GM21526 (cell line): ENCODE measurements around the gene OMP.

Experiments used
- ATAC-seq: cut with Tn5 transposase; IDR thresholded peaks from one replicate; pipeline ENCODE4 v1.9.1; 2021; ENCODE audit warnings: moderate library complexity; ENCODE audit not compliant: unreplicated experiment, low FRiP score

Gene OMP

GRCh38 chr11:77119531-77119936, 16.9 kb downstream of the OMP start:
- no peak for ATAC-seq

GRCh38 chr11:77120571-77120970, 17.9 kb downstream of the OMP start:
- ATAC-seq: no peak

- no peak for ATAC-seq
These were observed 18.5 kb downstream of the OMP start for GRCh38 chr11:77121096-77121640.

- ATAC-seq: no peak
These were observed 19.4 kb downstream of the OMP start for GRCh38 chr11:77121876-77122575.

- no peak for ATAC-seq
These were observed 20.1 kb downstream of the OMP start for GRCh38 chr11:77122576-77123212.

- no peak for ATAC-seq
These were observed 21.0 kb downstream of the OMP start for GRCh38 chr11:77123591-77123990.

GRCh38 chr11:77124041-77124440, 21.4 kb downstream of the OMP start:
- no peak for ATAC-seq

- no peak for ATAC-seq
These were observed 21.8 kb downstream of the OMP start for GRCh38 chr11:77124488-77124887.

- no peak for ATAC-seq
These were observed 22.6 kb downstream of the OMP start for GRCh38 chr11:77125191-77125590.

GRCh38 chr11:77125695-77126094, 23.1 kb downstream of the OMP start:
- no peak for ATAC-seq

GRCh38 chr11:77126156-77126775, 23.6 kb downstream of the OMP start:
- ATAC-seq: no peak

GRCh38 chr11:77126861-77127234, 24.2 kb downstream of the OMP start:
- no peak for ATAC-seq

- ATAC-seq: no peak
These were observed 24.7 kb downstream of the OMP start for GRCh38 chr11:77127235-77127911.

- ATAC-seq: no peak
These were observed 25.5 kb downstream of the OMP start, which contains the start of gene MYO7A for GRCh38 chr11:77127920-77128691. TSS of gene MYO7A (plus strand) at chr11:77128246. CDS start at chr11:77130635, 2,389 bp downstream.

- no peak for ATAC-seq
These were observed 26.6 kb downstream of the OMP start for GRCh38 chr11:77129069-77129841.

GRCh38 chr11:77129842-77130756, 27.5 kb downstream of the OMP start:
- no peak for ATAC-seq

- ATAC-seq: no peak
These were observed 28.3 kb downstream of the OMP start for GRCh38 chr11:77130763-77131513.

- ATAC-seq: no peak
These were observed 28.9 kb downstream of the OMP start for GRCh38 chr11:77131560-77131959.
